ENCODE results near the gene SYNDIG1. TPM values are rescaled to one million over a fixed set of nuclear protein-coding genes. Genes with fewer than 3 reads are reported as not detected.

The SYNDIG1 gene
- total RNA-seq, 1 experiment from 2014 or later: not detected

- ATAC-seq: no peak
- Histone ChIP-seq H3K4me3 (ENCODE audit: low read depth in 2 of 2, low read length in 2 of 2) (no peak overlapping the region), H3K4me1 (ENCODE audit: control insufficient read depth, insufficient read depth, low read length) (no peaks in the 10 kb centered on the region), H3K9me3 (ENCODE audit: control insufficient read depth, insufficient read depth, low read depth, low read length) (no peaks in the 10 kb centered on the region), H3K27me3 (ENCODE audit: control insufficient read depth, insufficient read depth, low read length) (no peaks in the 10 kb centered on the region), H3K27ac (ENCODE audit: low read length) (no peak overlapping the region), H3K36me3 (ENCODE audit: control insufficient read depth, insufficient read depth, low read length) (no peaks in the 10 kb centered on the region)
- CTCF ChIA-PET: no interaction called here
- DNase-seq (ENCODE audit: low read depth, low spot score): no peak
- BruUV-seq (replicated peaks): no TSS peak
- in situ Hi-C loops (cut with HindIII; ENCODE audit: low pct_unique_long_range_greater_than_20kb, low sequenced_read_pairs) (no loop called here), intact Hi-C loops (cut with micrococcal nuclease; ENCODE audit: unreplicated experiment) (no loop called here)
- TF ChIP-seq TCF7L2 (IDR thresholded peaks at IDR 0.05; ENCODE audit: low read depth, low read length) (no peak), CTCF (IDR thresholded peaks at IDR 0.05) (no peak), POLR2AphosphoS5 (IDR thresholded peaks at IDR 0.05; ENCODE audit: low read depth, low read length) (no peak), REST (IDR thresholded peaks at IDR 0.05; ENCODE audit: insufficient read depth in 1 of 2, low read depth in 2 of 2, low read length in 1 of 2) (no peak), SIN3A (IDR thresholded peaks at IDR 0.05; ENCODE audit: borderline replicate concordance, insufficient read depth, low read depth, low read length) (no peak)
- POLR2A ChIA-PET: interaction anchor here (0.6 kb wide), 1 partner anchor 621 kb away, joined by 3 read pairs; no protein-coding TSS in a partner anchor
Measured at GRCh38 chr20:24683676-24684075, 214.2 kb downstream of the SYNDIG1 start.

- intact Hi-C loops (cut with micrococcal nuclease; ENCODE audit: unreplicated experiment): no loop called here
- TF ChIP-seq POLR2AphosphoS5 (IDR thresholded peaks at IDR 0.05; ENCODE audit: low read depth, low read length): no peak
- TF ChIP-seq CTCF (IDR thresholded peaks at IDR 0.05): no peak
- TF ChIP-seq SIN3A (IDR thresholded peaks at IDR 0.05; ENCODE audit: borderline replicate concordance, insufficient read depth, low read depth, low read length): no peak
- TF ChIP-seq REST (IDR thresholded peaks at IDR 0.05; ENCODE audit: insufficient read depth in 1 of 2, low read depth in 2 of 2, low read length in 1 of 2): no peak
- no peak for TF ChIP-seq TCF7L2 (IDR thresholded peaks at IDR 0.05; ENCODE audit: low read depth, low read length)
Measured at GRCh38 chr20:24684421-24684871, 215.0 kb downstream of the SYNDIG1 start.

More at GRCh38 chr20:24684421-24684871, 215.0 kb downstream of the SYNDIG1 start:
- DNase-seq (ENCODE audit: low read depth, low spot score): no peak
- BruUV-seq (replicated peaks): no TSS peak
- no peak overlapping the region for H3K27ac ChIP-seq (ENCODE audit: low read length)
- H3K4me1 ChIP-seq (ENCODE audit: control insufficient read depth, insufficient read depth, low read length): no peaks in the 10 kb centered on the region
- no peak for ATAC-seq
- no peak overlapping the region for H3K4me3 ChIP-seq (ENCODE audit: low read depth in 2 of 2, low read length in 2 of 2)
- no peaks in the 10 kb centered on the region for H3K9me3 ChIP-seq (ENCODE audit: control insufficient read depth, insufficient read depth, low read depth, low read length)
- in situ Hi-C loops (cut with HindIII; ENCODE audit: low pct_unique_long_range_greater_than_20kb, low sequenced_read_pairs): no loop called here
- POLR2A ChIA-PET: no interaction called here
- no peaks in the 10 kb centered on the region for H3K27me3 ChIP-seq (ENCODE audit: control insufficient read depth, insufficient read depth, low read length)
- CTCF ChIA-PET: no interaction called here
- no peaks in the 10 kb centered on the region for H3K36me3 ChIP-seq (ENCODE audit: control insufficient read depth, insufficient read depth, low read length)

All from Panc1 (cell line).